H1 (cell line): ENCODE results near the gene YOD1. TPM values are rescaled to one million over a fixed set of nuclear protein-coding genes. Genes with fewer than 3 reads are reported as not detected.

Source experiments
- CTCF ChIA-PET: fragments of 300-600 bp; sonication (Branson Sonifier 250); formaldehyde crosslinking; loops from one replicate; lab custom pipeline; 2021; ENCODE audit not compliant: partially characterized antibody; lab: Charles Lee
- POLR2A ChIA-PET: fragments of 300-600 bp; sonication (Branson Sonifier 250); formaldehyde crosslinking; loops from one replicate; lab custom pipeline; 2021; ENCODE audit warnings: inconsistent platforms; ENCODE audit not compliant: partially characterized antibody; lab: Charles Lee
- DNase-seq, 2 experiments: peaks; one replicate each; pipeline versions ENCODE4 v3.0.0 to v3.0.0-alpha.2; 2010 to 2022; ENCODE audit warnings: low spot score in 2 of 2, low read depth in 1 of 2, mixed read lengths in 1 of 2
- FAIRE-seq: peaks from 2 replicates; lab custom pipeline; 2011; peaks lifted over from hg19 to GRCh38; lab: Jason Lieb, UNC
- H2AFZ ChIP-seq: 2 replicates; pipeline ENCODE4 v1.8.1; 2012; ENCODE audit warnings: low read length, inconsistent platforms
- H2AK5ac ChIP-seq: 2 replicates; pipeline ENCODE4 v1.6.1; 2013; ENCODE audit warnings: low read depth, low read length
- H2BK120ac ChIP-seq: replicated peaks from 2 replicates; pipeline ENCODE3; 2013; ENCODE audit warnings: low read depth, low read length, inconsistent platforms
- H2BK12ac ChIP-seq: 2 replicates; pipeline ENCODE4 v1.6.1; 2013; ENCODE audit warnings: low read depth, low read length
- H2BK15ac ChIP-seq: 2 replicates; pipeline ENCODE4 v1.6.1; 2013; ENCODE audit warnings: low read length
- H2BK20ac ChIP-seq: 2 replicates; pipeline ENCODE4 v1.6.1; 2013; ENCODE audit warnings: low read length
- H2BK5ac ChIP-seq: 2 replicates; pipeline ENCODE4 v1.6.1; 2013; ENCODE audit warnings: low read depth, low read length
- H3K14ac ChIP-seq: 2 replicates; pipeline ENCODE4 v1.6.1; 2013; ENCODE audit warnings: inconsistent platforms; ENCODE audit not compliant: insufficient read length
- H3K18ac ChIP-seq: 2 replicates; pipeline ENCODE4 v1.6.1; 2013; ENCODE audit warnings: low read length; ENCODE audit errors: extremely low read depth
- H3K23ac ChIP-seq: 2 replicates; pipeline ENCODE4 v1.6.1; 2013; ENCODE audit warnings: inconsistent platforms; ENCODE audit not compliant: insufficient read length
- H3K23me2 ChIP-seq: 2 replicates; pipeline ENCODE4 v1.6.1; 2013; ENCODE audit warnings: low read depth, low read length
- H3K27ac ChIP-seq: 2 replicates; pipeline ENCODE4 v1.6.1; 2011; ENCODE audit warnings: low read depth, low read length, inconsistent platforms
- H3K27me3 ChIP-seq, 4 experiments: replicated peaks in 1 of 4; 1 replicate in 1 of 4; 2 replicates in 3 of 4; pipeline versions ENCODE4 v1.6.1 to v1.8.1; 2011 to 2013; ENCODE audit warnings: low read length in 3 of 4, mild to moderate bottlenecking in 3 of 4, inconsistent platforms in 2 of 4, mixed read lengths in 2 of 4, moderate library complexity in 1 of 4; ENCODE audit not compliant: control insufficient read depth in 3 of 4, insufficient read depth in 3 of 4; ENCODE audit errors: extremely low read depth in 1 of 4
- H3K36me3 ChIP-seq, 4 experiments: 2 replicates each; pipeline versions ENCODE4 v1.6.1 to v1.8.1; 2011 to 2013; ENCODE audit warnings: mild to moderate bottlenecking in 4 of 4, low read length in 3 of 4, moderate library complexity in 2 of 4, control low read depth in 1 of 4, inconsistent platforms in 1 of 4; ENCODE audit not compliant: insufficient read depth in 4 of 4, control insufficient read depth in 2 of 4
- H3K4ac ChIP-seq: replicated peaks from 2 replicates; pipeline ENCODE3; 2013; ENCODE audit warnings: low read length, low read depth, mixed read lengths, inconsistent platforms; ENCODE audit not compliant: insufficient read length
- H3K4me1 ChIP-seq, 4 experiments: replicated peaks in 1 of 4; 1 replicate in 1 of 4; 2 replicates in 3 of 4; pipeline versions ENCODE4 v1.6.1 to v1.8.1; 2011 to 2013; ENCODE audit warnings: low read length in 3 of 4, inconsistent platforms in 2 of 4, mixed read lengths in 1 of 4; ENCODE audit not compliant: insufficient read depth in 4 of 4, control insufficient read depth in 3 of 4
- H3K4me2 ChIP-seq, 2 experiments: 2 replicates each; pipeline versions ENCODE4 v1.6.1 to v1.8.1; 2011 to 2013; ENCODE audit warnings: low read depth in 2 of 2, low read length in 2 of 2, control low read depth in 1 of 2, inconsistent platforms in 1 of 2, mild to moderate bottlenecking in 1 of 2; ENCODE audit not compliant: insufficient read depth in 1 of 2
- H3K4me3 ChIP-seq, 4 experiments: fragments of 200-600, 300-600 bp in 1 of 4; sonication (generic), shearing (Covaris generic), sonication (Bioruptor Twin) in 1 of 4; 2 replicates each; pipeline versions ENCODE4 v1.5.1 to v1.8.1; 2011 to 2016; ENCODE audit warnings: low read length in 4 of 4, low read depth in 3 of 4, control low read depth in 2 of 4, inconsistent platforms in 2 of 4, mild to moderate bottlenecking in 2 of 4, mixed read lengths in 1 of 4, moderate library complexity in 1 of 4; ENCODE audit not compliant: insufficient read depth in 2 of 4; ENCODE audit errors: extremely low read depth in 1 of 4
- H3K56ac ChIP-seq: replicated peaks from 2 replicates; pipeline ENCODE3; 2013; ENCODE audit warnings: low read depth, mild to moderate bottlenecking, mixed read lengths, low read length, inconsistent platforms; ENCODE audit not compliant: insufficient read length
- H3K79me1 ChIP-seq: 2 replicates; pipeline ENCODE4 v1.6.1; 2013; ENCODE audit warnings: low read depth, low read length, control low read depth
- H3K79me2 ChIP-seq, 2 experiments: 2 replicates each; pipeline versions ENCODE4 v1.6.1 to v1.8.1; 2012 to 2013; ENCODE audit warnings: low read length in 2 of 2, mild to moderate bottlenecking in 2 of 2, inconsistent platforms in 1 of 2; ENCODE audit not compliant: insufficient read depth in 2 of 2, control insufficient read depth in 1 of 2
- H3K9ac ChIP-seq, 4 experiments: replicated peaks in 1 of 4; 1 replicate in 1 of 4; 2 replicates in 3 of 4; pipeline versions ENCODE4 v1.6.1 to v1.8.1; 2011 to 2013; ENCODE audit warnings: low read depth in 3 of 4, low read length in 3 of 4, control low read depth in 2 of 4, mild to moderate bottlenecking in 2 of 4, moderate library complexity in 2 of 4, inconsistent platforms in 1 of 4; ENCODE audit errors: extremely low read depth in 1 of 4
- H3K9me3 ChIP-seq, 2 experiments: 2 replicates each; pipeline versions ENCODE4 v1.6.1 to v1.8.1; 2012 to 2013; ENCODE audit warnings: mild to moderate bottlenecking in 2 of 2, moderate library complexity in 2 of 2, control low read depth in 1 of 2, inconsistent platforms in 1 of 2, low read depth in 1 of 2, low read length in 1 of 2, mixed read lengths in 1 of 2; ENCODE audit not compliant: insufficient read depth in 2 of 2
- H4K20me1 ChIP-seq, 2 experiments: replicated peaks in 1 of 2; 2 replicates each; pipeline versions ENCODE3 to v1.8.1; 2011 to 2013; ENCODE audit warnings: inconsistent platforms in 2 of 2, low read length in 2 of 2, mild to moderate bottlenecking in 1 of 2; ENCODE audit not compliant: insufficient read depth in 2 of 2, control insufficient read depth in 1 of 2
- H4K5ac ChIP-seq: 2 replicates; pipeline ENCODE4 v1.6.1; 2013; ENCODE audit warnings: low read length, low read depth, mixed read lengths, inconsistent platforms; ENCODE audit not compliant: insufficient read length
- H4K8ac ChIP-seq: 2 replicates; pipeline ENCODE4 v1.8.0; 2013; ENCODE audit warnings: mild to moderate bottlenecking, moderate library complexity, low read length, inconsistent platforms; ENCODE audit not compliant: insufficient read depth; ENCODE audit errors: extremely low read depth
- H4K91ac ChIP-seq: replicated peaks from 2 replicates; pipeline ENCODE3; 2013; ENCODE audit warnings: low read length, mixed read lengths, inconsistent platforms; ENCODE audit not compliant: insufficient read length
- ATF3 ChIP-seq: IDR thresholded peaks from 2 replicates; pipeline ENCODE4 v1.6.1; 2011; ENCODE audit warnings: low read depth, mild to moderate bottlenecking, low read length; ENCODE audit not compliant: insufficient read depth
- CREB1 ChIP-seq: IDR thresholded peaks from 2 replicates; pipeline ENCODE4 v1.6.1; 2012; ENCODE audit warnings: inconsistent platforms
- GABPA ChIP-seq: IDR thresholded peaks from 2 replicates; pipeline ENCODE4 v1.6.1; 2011; ENCODE audit warnings: mild to moderate bottlenecking, low read length, moderate library complexity, borderline replicate concordance; ENCODE audit not compliant: insufficient read depth
- GTF2F1 ChIP-seq: IDR thresholded peaks from 2 replicates; pipeline ENCODE4 v1.6.1; 2012; ENCODE audit warnings: low read depth, low read length, improper control_type of control experiment, borderline replicate concordance
- JUND ChIP-seq: IDR thresholded peaks from 2 replicates; pipeline ENCODE4 v1.6.1; 2011; ENCODE audit warnings: mild to moderate bottlenecking, improper control_type of control experiment, low read length
- KDM1A ChIP-seq: fragments of 200-600, 300-600 bp; sonication (generic); IDR thresholded peaks from 2 replicates; pipeline ENCODE4 v1.7.1; 2016; ENCODE audit warnings: mild to moderate bottlenecking, low read length, borderline replicate concordance
- KDM4A ChIP-seq: IDR thresholded peaks from one replicate; pipeline ENCODE4 v1.7.1; 2012; ENCODE audit warnings: low read depth, mild to moderate bottlenecking, moderate library complexity, low read length, inconsistent platforms; ENCODE audit not compliant: severe bottlenecking
- NRF1 ChIP-seq: IDR thresholded peaks from 2 replicates; pipeline ENCODE4 v1.6.1; 2011; ENCODE audit warnings: mild to moderate bottlenecking, low read depth, low read length, improper control_type of control experiment
- POLR2AphosphoS5 ChIP-seq: IDR thresholded peaks from 2 replicates; pipeline ENCODE4 v1.6.1; 2011; ENCODE audit warnings: low read depth, low read length
- RFX5 ChIP-seq: IDR thresholded peaks from 2 replicates; pipeline ENCODE4 v1.6.1; 2011; ENCODE audit warnings: low read depth, low read length, improper control_type of control experiment, borderline replicate concordance
- SIX5 ChIP-seq: IDR thresholded peaks from 2 replicates; pipeline ENCODE4 v1.6.1; 2011; ENCODE audit warnings: mild to moderate bottlenecking, low read depth, low read length
- TAF7 ChIP-seq: optimal IDR thresholded peaks from 2 replicates; pipeline ENCODE3; 2011; ENCODE audit warnings: low read depth, mild to moderate bottlenecking, inconsistent platforms, low read length, moderate library complexity, borderline replicate concordance
- TCF12 ChIP-seq: IDR thresholded peaks from 2 replicates; pipeline ENCODE4 v1.6.1; 2011; ENCODE audit warnings: low read depth, mild to moderate bottlenecking, low read length
- TEAD4 ChIP-seq: IDR thresholded peaks from 2 replicates; pipeline ENCODE4 v1.6.1; 2012; ENCODE audit warnings: low read depth, low read length, inconsistent platforms, mixed read lengths
- WGBS, 2 experiments: shearing (Covaris generic) in 1 of 2; methylation state at CpG; one replicate each; pipeline versions ENCODE4 v1.1.6 to v1.1.7; 2013 to 2015; ENCODE audit warnings: low lambda C conversion rate in 2 of 2, mixed read lengths in 2 of 2, inconsistent platforms in 1 of 2, low coverage in 1 of 2, missing lambda C conversion rate in 1 of 2; ENCODE audit not compliant: insufficient replicate concordance in 2 of 2, insufficient coverage in 1 of 2, insufficient read length in 1 of 2; ENCODE audit errors: extremely low coverage in 1 of 2, missing lambda C conversion rate in 1 of 2; 5-methylcytosine and 5-hydroxymethylcytosine counted together
- polyA plus RNA-seq, 7 experiments: library from polyadenylated mRNA; depleted of rRNA in 3 of 7; stranded (reverse) in 5 of 7; unstranded in 2 of 7; fragments of >200 nt in 5 of 7; fragments of 200-250 nt in 2 of 7; gene quantifications; 1 replicate in 5 of 7; 2 replicates in 1 of 7; 4 replicates in 1 of 7; pipeline versions ENCODE4 v1.2.1 to v1.2.3, GENCODE V29; 2011 to 2013; ENCODE audit warnings: missing spikeins in 2 of 7, mixed read lengths in 2 of 7
- total RNA-seq: library from RNA; stranded (reverse); fragmentation: NEBNext Ultra II Directional; extraction: Animal tissue kit (Norgen Biotek cat#: 25700); gene quantifications from 2 replicates; pipeline ENCODE4 v1.2.1, GENCODE V29; 2021

YOD1 gene
- total and polyA plus RNA-seq, 2 of the 8 experiments (the other 6 are each of a cell fraction or from before 2014, with no cell fraction given): 1.9 to 11.8 TPM

GRCh38 chr1:207081088-207081487 is 30.1 kb upstream of the YOD1 start:
- no peak overlapping the region for H2BK120ac ChIP-seq
- DNase-seq: no peak
- no peak overlapping the region for H2AFZ ChIP-seq
- POLR2A ChIA-PET: no interaction called here
- H2BK12ac ChIP-seq: no peak overlapping the region
- no peak overlapping the region for H3K27ac ChIP-seq
- H2AK5ac ChIP-seq: no peak overlapping the region
- no peak overlapping the region for H3K9ac ChIP-seq
- H3K4me2 ChIP-seq: no peak overlapping the region
- no peaks in the 10 kb centered on the region for H3K79me2 ChIP-seq
- no peak overlapping the region for H3K18ac ChIP-seq
- no peaks in the 10 kb centered on the region for H3K27me3 ChIP-seq
- H3K4me3 ChIP-seq: no peak overlapping the region
- no peak overlapping the region for H3K14ac ChIP-seq
- no peaks in the 10 kb centered on the region for H4K20me1 ChIP-seq
- no peak for FAIRE-seq
- no peak overlapping the region for H2BK20ac ChIP-seq
- no peak overlapping the region for H3K23ac ChIP-seq
- H3K9me3 ChIP-seq: no peaks in the 10 kb centered on the region
- no peak overlapping the region for H4K91ac ChIP-seq
- 92% methylated on average over 2 of the region's 2 CpGs; no CpG with 5 or more reads in 1 of the 2 experiments for WGBS, 2 experiments
- no peak overlapping the region for H4K5ac ChIP-seq
- H3K79me1 ChIP-seq: no peaks in the 10 kb centered on the region
- CTCF ChIA-PET: interaction anchor here (1.3 to 2.0 kb wide), 2 partner anchors 178 to 325 kb away, joined by 3 to 5 read pairs; no protein-coding TSS in a partner anchor
- no peak overlapping the region for H2BK15ac ChIP-seq
- H3K4me1 ChIP-seq: peaks cover 0 to 3% (median 0%) of the 10 kb centered on the region in 4 experiments; a peak in 2 of 7 replicates
- H4K8ac ChIP-seq: no peak overlapping the region
- no peak overlapping the region for H3K56ac ChIP-seq
- no peak overlapping the region for H3K4ac ChIP-seq
- no peak overlapping the region for H2BK5ac ChIP-seq
- no peaks in the 10 kb centered on the region for H3K36me3 ChIP-seq
- H3K23me2 ChIP-seq: no peaks in the 10 kb centered on the region
- TF ChIP-seq CREB1: no peak
- no peak for TF ChIP-seq GTF2F1
- TF ChIP-seq ATF3: no peak
- TF ChIP-seq JUND: no peak
- no peak for TF ChIP-seq NRF1
- no peak for TF ChIP-seq TCF12
- no peak for TF ChIP-seq KDM1A
- TF ChIP-seq GABPA: no peak
- TF ChIP-seq TAF7: no peak
- no peak for TF ChIP-seq SIX5
- no peak for TF ChIP-seq TEAD4
- no peak for TF ChIP-seq POLR2AphosphoS5
- no peak for TF ChIP-seq RFX5
- no peak for TF ChIP-seq KDM4A
